HG02610 (cell line): ENCODE data around the gene POLE.

Experiments
- ATAC-seq: cut with Tn5 transposase; IDR thresholded peaks from one replicate; pipeline ENCODE4 v1.9.1; 2021; ENCODE audit warnings: mild to moderate bottlenecking, moderate library complexity; ENCODE audit not compliant: unreplicated experiment

The POLE gene

DNA sequence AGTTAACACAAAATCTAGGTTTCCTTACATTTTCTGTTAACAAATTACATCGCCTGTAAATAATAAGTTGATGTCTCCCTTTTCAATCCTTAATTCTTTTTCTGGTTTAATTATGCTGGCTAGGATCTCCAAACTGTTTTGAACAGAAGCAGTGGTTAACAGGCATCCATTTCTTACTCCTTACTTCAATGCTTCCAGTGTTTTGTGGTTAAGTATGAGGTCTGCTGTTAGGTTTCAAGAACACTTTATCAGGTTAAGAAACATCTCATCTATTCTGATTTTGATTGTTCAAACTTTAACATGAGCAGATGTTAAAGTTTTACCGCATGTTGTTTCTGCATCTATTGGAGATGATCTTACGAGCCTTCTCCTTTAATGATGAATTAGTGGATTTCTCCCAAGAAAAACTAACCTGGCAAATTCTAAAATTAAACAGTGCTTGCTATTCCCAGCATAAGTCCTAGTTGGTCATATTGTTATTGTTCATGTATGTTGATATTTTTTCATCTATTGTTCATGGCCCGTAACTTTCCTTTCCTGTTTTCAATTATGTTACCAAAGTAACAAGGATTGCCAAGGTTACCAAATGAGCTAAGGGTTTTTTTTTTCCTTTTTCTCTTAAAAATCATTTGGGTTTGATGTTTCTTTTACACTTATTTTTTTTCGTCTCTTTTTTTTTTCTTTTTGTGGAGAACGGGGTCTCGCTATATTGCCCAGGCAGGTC lies 33.4 kb downstream of the POLE start:
- no peak for ATAC-seq

GRCh38 chr12:132651444-132652100 lies 35.6 kb downstream of the POLE start:
- no peak for ATAC-seq

DNA sequence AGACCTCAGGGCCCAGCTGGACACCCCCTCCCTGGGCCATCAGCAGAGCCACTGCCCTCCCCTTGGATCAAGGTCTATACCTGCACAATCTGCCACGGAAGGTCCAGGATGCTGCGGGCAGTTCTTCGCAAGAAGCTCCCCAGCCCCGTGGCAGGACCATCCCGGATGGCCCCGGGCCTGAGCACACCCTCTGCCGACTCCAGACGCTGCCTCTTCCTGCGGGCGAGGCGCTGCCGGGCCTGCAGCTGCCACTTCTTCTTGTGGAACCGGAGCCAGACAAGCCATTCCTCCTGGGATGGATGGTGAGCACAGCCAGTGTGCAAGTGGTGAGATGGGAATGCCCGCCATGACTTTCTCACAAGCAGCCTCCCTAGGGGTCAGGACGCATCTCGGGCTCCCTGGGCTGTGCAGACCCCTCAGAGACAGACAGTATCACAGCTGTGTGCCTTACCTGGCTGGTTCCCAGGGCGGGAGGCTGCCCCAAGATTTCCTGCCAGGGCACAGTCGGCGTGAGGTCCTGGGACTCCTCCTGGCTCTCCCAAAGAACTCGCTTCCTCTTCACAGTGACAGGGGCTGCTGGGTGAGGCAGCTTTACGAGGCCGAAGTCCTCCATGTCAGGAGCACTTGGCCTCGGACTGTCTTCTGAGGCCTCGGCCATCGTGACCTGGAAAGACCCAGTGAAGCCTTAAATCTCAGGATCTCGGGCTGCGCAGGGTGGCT lies 37.8 kb downstream of the POLE start:
- no peak for ATAC-seq

GRCh38 chr12:132648616-132649225 lies 38.4 kb downstream of the POLE start:
- ATAC-seq = no peak

DNA sequence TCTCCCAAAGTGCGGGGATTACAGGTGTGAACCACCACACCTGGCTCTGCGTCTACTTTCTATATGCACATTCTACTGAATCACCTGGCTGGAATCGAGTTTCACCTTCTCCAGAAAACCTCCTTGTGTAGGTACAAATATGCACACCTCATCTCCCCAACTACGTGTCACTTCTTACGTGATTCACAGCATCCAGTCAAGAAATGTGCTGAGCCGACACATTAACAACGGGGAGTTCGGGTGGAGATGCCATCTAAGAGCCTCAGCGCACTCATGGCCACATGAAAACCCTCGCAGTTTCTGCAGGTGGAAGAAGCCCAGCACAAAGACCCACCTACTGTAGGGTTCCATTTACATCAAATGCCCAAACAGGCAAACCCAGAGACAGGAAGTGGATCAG lies 39.3 kb downstream of the POLE start:
- no peak for ATAC-seq

GRCh38 chr12:132646850-132647249 lies 40.3 kb downstream of the POLE start:
- no peak for ATAC-seq

GRCh38 chr12:132642846-132643835 lies 44.0 kb downstream of the POLE start:
- no peak for ATAC-seq

DNA sequence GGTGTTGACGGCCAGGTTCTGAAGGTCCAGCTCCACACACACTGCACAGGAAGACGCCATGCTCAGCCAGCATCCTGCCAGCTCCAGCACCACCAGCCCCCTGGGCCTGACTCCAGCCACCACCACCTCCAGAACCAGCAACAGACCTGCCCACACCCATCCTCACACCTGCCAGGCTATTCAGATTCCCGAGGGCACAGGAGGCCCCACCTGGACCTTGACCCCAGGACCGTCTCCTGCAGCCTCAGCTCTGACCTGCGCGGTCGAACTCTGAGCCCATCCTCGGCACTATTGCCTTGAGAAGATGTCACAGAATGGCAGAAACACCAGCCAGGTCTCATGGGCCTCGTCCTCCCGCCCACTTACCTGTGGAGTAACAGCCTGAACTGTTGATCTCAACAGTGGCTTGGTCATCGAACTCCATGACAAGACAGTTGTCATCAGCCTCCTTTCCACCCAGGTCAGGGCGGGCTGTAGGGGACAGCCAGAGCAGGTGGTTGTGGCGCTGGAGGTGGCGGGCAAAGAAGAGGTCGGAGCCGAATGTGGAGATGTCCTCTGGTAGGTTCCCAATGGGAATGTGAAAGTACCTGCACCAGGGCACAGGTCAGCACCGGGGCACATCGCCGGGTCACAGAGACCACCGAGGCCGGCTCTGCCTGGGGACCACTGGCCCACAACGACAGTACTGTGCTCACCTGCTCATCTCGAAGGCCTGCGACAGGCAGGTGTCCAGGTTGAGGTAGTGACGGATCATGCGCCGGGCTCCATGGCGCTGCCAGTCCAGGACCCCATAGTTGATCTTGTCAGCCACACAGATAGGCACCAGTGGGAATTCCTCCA lies 45.1 kb downstream of the POLE start:
- no peak for ATAC-seq

- no peak for ATAC-seq
These were observed 46.2 kb downstream of the POLE start for GRCh38 chr12:132640936-132641335.

DNA sequence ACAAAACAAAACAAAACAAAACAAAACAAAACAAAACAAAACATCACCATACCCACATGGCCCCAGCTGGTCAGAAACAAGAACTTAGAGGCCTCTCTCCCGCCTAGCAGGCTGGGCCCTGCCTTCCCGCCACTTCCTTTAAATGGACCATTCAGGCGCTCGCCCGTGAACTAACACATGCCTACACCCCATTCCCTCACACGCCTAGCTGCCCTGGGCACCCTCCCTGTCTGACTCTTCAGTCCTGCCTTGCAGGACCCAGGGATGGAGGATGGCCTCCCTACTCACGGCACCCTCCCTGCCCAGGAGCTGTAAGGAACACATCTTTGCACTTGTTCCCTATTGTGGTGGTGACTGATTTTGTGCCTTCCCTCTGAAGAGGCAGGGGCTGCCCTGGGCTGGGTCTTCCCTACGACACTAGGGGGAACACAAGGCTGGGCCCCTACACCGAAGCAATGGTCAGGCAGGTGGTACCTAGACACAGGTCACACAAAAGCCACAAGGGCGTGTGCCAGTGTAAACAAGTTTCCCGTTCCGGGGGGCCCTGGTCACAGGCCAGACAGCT lies 47.1 kb downstream of the POLE start:
- no peak for ATAC-seq

- no peak for ATAC-seq
These were observed 48.4 kb downstream of the POLE start for GRCh38 chr12:132638541-132639408.

- ATAC-seq = no peak
These were observed 49.3 kb downstream of the POLE start for GRCh38 chr12:132637811-132638210.

GRCh38 chr12:132635076-132635955 lies 51.8 kb downstream of the POLE start:
- no peak for ATAC-seq

DNA sequence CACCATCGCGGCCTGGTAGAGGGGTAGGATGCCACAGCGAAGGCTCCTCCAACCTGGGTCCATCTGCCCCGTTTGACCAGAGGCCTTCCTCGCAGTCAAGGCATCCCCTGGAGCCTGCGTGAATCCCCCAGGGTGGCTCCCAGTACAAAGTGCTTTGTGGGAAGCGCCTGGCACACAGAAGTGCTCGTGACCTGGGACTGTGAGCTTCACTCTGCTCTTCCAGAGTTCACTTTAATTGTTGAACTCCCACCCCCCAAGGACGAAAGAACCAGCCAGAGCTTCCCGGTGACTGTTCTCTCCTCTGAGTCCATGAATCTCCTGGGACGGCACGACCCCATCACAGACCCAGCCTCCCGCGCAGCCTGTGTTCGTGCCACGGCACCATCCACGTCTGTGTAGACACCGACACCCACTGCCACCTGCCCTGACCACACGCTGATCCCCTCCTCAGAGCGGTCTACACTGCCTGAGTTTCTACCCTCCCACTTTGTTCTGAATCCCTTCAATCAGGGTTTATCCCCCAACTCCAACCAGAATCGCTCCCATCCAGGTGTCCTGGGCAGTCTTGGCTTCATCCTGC lies 52.6 kb downstream of the POLE start:
- ATAC-seq = no peak

DNA sequence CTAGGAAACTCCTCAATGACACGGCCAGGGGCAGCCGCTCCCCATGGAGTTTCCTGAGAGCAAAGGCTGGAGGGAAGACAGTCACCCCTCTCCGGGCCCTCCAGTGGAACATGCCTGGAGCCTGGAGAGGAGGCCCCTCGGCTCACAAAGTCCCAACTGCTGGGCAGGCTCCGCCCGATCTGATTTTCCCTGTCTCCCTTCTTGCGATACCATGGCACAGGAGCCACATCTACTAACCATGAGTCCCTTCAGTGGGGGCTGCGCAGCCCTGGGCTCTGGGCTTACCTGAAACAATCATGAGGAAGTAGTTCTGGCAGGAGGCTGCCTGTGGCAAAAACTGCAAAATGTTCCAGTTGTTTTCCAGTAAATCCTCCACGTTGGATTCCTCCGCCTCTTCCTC lies 53.2 kb downstream of the POLE start:
- no peak for ATAC-seq

DNA sequence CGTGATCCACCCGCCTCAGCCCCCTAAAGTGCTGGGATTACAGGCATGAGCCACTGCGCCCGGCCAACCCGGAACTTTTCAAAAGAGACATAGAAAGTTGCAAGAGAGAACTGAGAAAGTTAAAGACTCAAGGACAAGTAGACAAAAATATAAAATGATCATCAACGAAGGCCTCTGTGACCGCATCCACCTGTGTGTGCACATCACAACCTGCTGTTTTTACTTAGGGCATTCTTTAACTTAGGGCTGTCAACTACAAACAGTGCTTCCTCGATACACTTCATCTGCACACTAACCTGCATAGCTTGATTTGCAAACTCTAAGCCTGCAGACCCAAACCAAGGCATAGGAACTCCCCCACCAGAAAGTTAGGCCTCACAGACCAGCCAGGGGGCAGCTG lies 53.7 kb downstream of the POLE start:
- ATAC-seq = no peak
